Lower leg skin (tissue), 4 donors: ENCODE results near the gene FAM193A. TPM values are rescaled to one million over a fixed set of nuclear protein-coding genes. Genes with fewer than 3 reads are reported as not detected.

ENCODE experiments used
- DNase-seq, 2 donors: peaks; one replicate each; pipeline ENCODE4 v3.0.0-alpha.2; 2019; ENCODE audit warnings: low spot score in 2 of 2
- H3K4me3 ChIP-seq: fragments of 200-600 bp; sonication (generic); 2 replicates; pipeline ENCODE4 v1.5.1; 2017; ENCODE audit warnings: mild to moderate bottlenecking, low read depth; ENCODE audit not compliant: poor library complexity, severe bottlenecking
- POLR2A ChIP-seq, 2 donors: fragments of 450-650 bp; IDR thresholded peaks; one replicate each; pipeline ENCODE4 v1.6.1; 2016 to 2017; ENCODE audit warnings: antibody characterized with exemption in 2 of 2, mild to moderate bottlenecking in 1 of 2, moderate library complexity in 1 of 2
- WGBS, 2 donors: methylation state at CpG; one replicate each; pipeline ENCODE4 v1.1.5; 2018; 5-methylcytosine and 5-hydroxymethylcytosine counted together
- intact Hi-C: fragments of 100-400 bp; cut with DNase I; formaldehyde crosslinking; loops from one replicate; pipeline ENCODE4 v1.15.0; 2023; ENCODE audit warnings: low total_unique reads
- total RNA-seq, 4 donors: library from RNA; depleted of rRNA; stranded (reverse); fragments of >200 nt; gene quantifications; one replicate each; pipeline ENCODE4 v1.1.0, GENCODE V29; 2016
- TF ChIP-seq, protein P1 (sequence below), 3 donors: fragments of 450-650 bp; IDR thresholded peaks; one replicate each; pipeline ENCODE4 v1.5.1; 2016; ENCODE audit warnings: antibody characterized with exemption in 3 of 3, mild to moderate bottlenecking in 3 of 3, moderate library complexity in 2 of 3

Gene FAM193A
- total RNA-seq, 4 donors from 2014 or later, result 16.3 to 38.6 (median 25.7) TPM

DNA sequence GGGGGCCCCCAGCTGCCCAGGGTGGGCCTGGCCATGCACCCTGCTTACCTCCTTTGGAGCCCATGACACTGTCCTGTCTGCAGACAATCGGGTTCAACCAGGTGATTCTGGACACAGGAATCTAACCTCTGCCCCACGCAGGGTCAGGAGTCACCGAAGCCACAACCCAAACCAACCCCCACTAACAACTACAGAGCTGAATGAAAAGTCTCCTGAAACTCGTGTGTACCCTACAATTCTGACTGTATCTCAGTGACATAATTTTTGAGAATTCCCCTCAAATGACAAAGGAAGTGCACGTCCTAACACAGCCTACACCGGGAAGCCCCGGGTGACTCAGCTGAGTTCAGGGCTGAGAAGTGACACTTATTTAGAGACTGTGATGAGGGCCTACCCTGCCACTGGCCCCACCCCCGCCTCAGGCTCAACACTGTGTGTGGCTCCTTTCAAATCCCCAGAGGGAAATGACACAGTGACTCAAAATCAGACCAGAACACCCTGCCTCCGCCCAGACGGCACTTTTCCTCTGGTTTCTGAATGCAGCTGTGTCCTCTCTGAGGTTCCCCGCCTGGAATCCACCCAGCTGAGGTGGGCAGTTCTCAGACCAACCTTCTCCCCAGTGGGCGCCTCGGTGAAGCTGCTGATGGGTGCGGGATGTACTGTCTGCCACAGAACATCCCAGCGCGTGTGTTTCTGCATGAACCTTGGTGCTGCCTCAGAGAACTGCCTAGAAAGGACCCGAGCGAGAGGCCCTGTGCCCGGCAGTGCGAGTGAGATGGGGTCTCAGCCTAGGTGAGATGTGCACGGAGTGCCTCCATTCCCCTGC is 209.7 kb downstream of the FAM193A start:
- TF ChIP-seq, protein P1, sequence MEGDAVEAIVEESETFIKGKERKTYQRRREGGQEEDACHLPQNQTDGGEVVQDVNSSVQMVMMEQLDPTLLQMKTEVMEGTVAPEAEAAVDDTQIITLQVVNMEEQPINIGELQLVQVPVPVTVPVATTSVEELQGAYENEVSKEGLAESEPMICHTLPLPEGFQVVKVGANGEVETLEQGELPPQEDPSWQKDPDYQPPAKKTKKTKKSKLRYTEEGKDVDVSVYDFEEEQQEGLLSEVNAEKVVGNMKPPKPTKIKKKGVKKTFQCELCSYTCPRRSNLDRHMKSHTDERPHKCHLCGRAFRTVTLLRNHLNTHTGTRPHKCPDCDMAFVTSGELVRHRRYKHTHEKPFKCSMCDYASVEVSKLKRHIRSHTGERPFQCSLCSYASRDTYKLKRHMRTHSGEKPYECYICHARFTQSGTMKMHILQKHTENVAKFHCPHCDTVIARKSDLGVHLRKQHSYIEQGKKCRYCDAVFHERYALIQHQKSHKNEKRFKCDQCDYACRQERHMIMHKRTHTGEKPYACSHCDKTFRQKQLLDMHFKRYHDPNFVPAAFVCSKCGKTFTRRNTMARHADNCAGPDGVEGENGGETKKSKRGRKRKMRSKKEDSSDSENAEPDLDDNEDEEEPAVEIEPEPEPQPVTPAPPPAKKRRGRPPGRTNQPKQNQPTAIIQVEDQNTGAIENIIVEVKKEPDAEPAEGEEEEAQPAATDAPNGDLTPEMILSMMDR (IDR thresholded peaks at IDR 0.05), result no peak
- TF ChIP-seq POLR2A (IDR thresholded peaks at IDR 0.05), result no peak

DNA sequence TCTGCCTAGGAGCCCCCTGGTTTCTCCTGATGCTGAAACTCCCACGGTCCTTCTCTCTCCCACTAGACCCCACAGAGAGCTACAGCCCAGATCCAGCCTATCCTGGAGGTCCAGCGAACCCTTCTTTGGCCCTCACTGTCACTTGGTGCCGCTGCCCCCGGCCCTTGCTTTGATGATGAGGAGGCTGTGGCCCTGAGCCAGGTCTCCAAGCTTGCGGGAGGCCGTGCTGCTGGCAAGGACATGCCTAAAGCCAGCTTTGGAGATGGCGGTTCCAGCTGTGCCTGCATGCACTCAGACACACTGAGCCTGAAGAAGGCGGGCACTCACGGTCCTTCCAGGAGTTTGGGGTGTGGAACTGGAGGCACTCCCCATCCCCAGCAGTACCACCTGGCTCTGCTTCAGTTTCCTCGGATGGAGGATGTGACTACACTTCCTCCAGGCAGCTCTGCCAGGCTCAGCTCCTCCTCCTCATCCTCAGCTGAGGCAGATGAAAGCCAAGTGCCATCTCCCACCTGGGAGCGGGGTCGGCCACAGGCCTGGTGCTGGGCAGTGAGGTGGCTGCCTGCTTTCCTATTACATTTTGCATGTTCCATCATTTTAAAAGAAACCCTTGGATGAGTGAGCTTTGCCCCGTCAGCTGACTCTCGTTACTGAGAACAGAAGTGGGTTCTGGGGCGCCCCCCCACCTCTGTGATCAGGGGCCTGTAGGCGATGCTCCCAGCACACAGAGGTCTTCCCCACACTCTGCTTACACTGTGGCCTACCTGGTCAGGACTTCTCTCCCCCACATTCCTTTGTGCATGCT is 210.6 kb downstream of the FAM193A start:
- TF ChIP-seq, protein P1 (IDR thresholded peaks at IDR 0.05), result no peak
- TF ChIP-seq POLR2A (IDR thresholded peaks at IDR 0.05), result no peak
- WGBS, 2 donors, result 77 to 82% methylated on average over 10 to 11 of the region's 16 CpGs
- DNase-seq, result no peak
- intact Hi-C loops, result no loop called here
- H3K4me3 ChIP-seq, result no peak overlapping the region

More for the DNA sequence above, 209.7 kb downstream of the FAM193A start:
- intact Hi-C loops, result no loop called here
- H3K4me3 ChIP-seq, result no peak overlapping the region
- peak in 1 of 2 donors; percentile 58 for DNase-seq
- 48 to 57% methylated on average over 20 to 21 of the region's 21 CpGs for WGBS, 2 donors

DNA sequence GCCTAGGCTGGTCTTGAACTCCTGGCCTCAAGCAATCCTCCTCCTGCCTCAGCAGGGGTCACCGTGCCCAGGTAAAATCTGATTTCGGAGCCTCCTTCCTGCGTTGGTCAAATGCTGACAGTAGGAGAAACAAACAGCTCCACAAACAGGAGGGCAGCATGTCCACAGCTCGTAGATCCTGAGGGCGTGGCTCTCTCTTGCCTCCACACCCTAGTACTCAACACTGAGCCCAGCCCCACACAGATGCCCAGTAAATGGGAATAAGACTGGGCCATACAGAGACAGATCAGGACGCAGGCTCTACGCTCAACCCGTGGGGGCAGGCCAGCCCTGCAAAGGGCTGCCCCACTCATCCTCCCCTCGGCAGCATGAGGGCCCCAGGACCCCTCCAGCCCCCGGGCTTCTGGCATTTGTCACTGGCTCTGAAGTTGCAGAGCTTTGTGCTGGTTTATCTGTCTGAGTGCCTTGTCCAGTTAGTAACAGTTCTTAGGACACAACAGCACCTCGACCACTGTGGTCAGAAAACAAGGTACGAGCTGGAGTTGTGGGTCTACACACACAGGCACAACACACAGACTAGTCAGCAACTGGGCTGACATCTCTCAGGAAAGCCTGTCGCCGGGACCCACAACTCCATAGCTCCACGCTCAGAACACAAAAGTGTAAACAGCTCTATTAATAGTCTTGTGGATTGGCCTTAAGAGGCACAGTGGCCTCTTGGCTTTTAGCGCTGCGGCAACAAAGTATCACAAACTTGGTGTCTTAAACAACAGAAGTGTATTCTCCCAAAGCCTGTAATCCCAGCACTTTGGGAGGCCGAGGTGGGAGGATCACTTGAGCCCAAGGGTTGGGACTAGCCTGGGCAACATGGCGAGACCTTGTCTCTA is 214.5 kb downstream of the FAM193A start:
- DNase-seq, result no peak

DNA sequence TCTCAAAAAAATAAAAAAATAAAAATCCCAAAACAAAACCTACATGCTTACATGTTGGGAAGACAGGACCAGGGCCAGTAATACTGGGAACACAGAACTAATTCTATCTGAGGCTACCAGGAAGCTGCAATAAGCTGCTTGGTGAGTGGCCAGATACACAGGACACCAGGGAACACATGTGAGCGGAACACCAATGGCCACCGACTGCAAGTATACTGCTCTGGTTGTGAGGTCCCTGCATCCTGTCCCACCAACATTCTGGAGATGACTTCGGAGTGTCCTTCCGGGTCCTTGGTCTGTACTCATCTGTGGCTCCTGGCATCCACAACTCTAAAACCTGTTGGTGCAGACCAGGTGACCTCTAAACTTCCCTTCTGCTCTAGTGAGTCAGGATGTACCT is 217.0 kb downstream of the FAM193A start:
- intact Hi-C loops, result loop anchor here (5.0 kb wide), 1 partner anchor 881 kb away; the partner anchor contains the start of gene NSD2
- 80% methylated on average over 4 of the region's 4 CpGs for WGBS, 2 donors
- DNase-seq, result no peak

More for the DNA sequence above, 214.5 kb downstream of the FAM193A start:
- 78 to 82% methylated on average over 19 of the region's 19 CpGs for WGBS, 2 donors
- H3K4me3 ChIP-seq, result no peak overlapping the region
- intact Hi-C loops, result loop anchor here (5.0 kb wide), 1 partner anchor 879 kb away; the partner anchor contains the start of gene NSD2
- TF ChIP-seq, protein P1 (IDR thresholded peaks at IDR 0.05), result no peak
- no peak for TF ChIP-seq POLR2A (IDR thresholded peaks at IDR 0.05)

More for the DNA sequence above, 217.0 kb downstream of the FAM193A start:
- no peak for TF ChIP-seq POLR2A (IDR thresholded peaks at IDR 0.05)
- TF ChIP-seq, protein P1 (IDR thresholded peaks at IDR 0.05), result no peak
- no peak overlapping the region for H3K4me3 ChIP-seq
